Panc1 (cell line): ENCODE data around the gene SSBP3. TPM values are rescaled to one million over a fixed set of nuclear protein-coding genes. Genes with fewer than 3 reads are reported as not detected.

Source experiments
- ATAC-seq: fragments of 200-7000 bp; cut with Tn5 transposase; 2 replicates; pipeline ENCODE4 v1.9.1; 2020; ENCODE audit warnings: mild to moderate bottlenecking, moderate library complexity
- BruUV-seq: library from RNA; stranded (reverse); fragments of 400-500 nt; replicated peaks from 2 replicates; lab custom pipeline; 2021; lab: Mats Ljungman, UMichigan
- CTCF ChIA-PET: fragments of 300-600 bp; sonication (Branson Sonifier 250); formaldehyde crosslinking; loops from one replicate; lab custom pipeline; 2022; ENCODE audit warnings: antibody characterized with exemption; lab: Charles Lee
- POLR2A ChIA-PET: fragments of 300-600 bp; sonication (Branson Sonifier 250); formaldehyde crosslinking; loops from one replicate; lab custom pipeline; 2022; ENCODE audit warnings: antibody characterized with exemption; lab: Charles Lee
- DNase-seq: peaks from one replicate; pipeline ENCODE4 v3.0.0-alpha.2; 2010; ENCODE audit warnings: low read depth, low spot score
- H3K27ac ChIP-seq: 2 replicates; pipeline ENCODE4 v1.5.1; 2011; ENCODE audit warnings: mild to moderate bottlenecking, low read length, inconsistent platforms
- H3K27me3 ChIP-seq: fragments of 200-500 bp; sonication (Bioruptor generic); 2 replicates; pipeline ENCODE4 v1.6.0; 2014; ENCODE audit warnings: low read length, inconsistent platforms; ENCODE audit not compliant: control insufficient read depth, insufficient read depth
- H3K36me3 ChIP-seq: fragments of 200-500 bp; sonication (Bioruptor generic); 2 replicates; pipeline ENCODE4 v1.5.1; 2014; ENCODE audit warnings: inconsistent platforms, mild to moderate bottlenecking, low read length, moderate library complexity; ENCODE audit not compliant: control insufficient read depth, insufficient read depth
- H3K4me1 ChIP-seq: 2 replicates; pipeline ENCODE4 v1.5.1; 2011; ENCODE audit warnings: inconsistent platforms, mild to moderate bottlenecking, low read length, moderate library complexity; ENCODE audit not compliant: control insufficient read depth, insufficient read depth
- H3K4me3 ChIP-seq, 2 experiments: 2 replicates each; pipeline ENCODE4 v1.5.1; 2011 to 2012; ENCODE audit warnings: low read depth in 2 of 2, low read length in 2 of 2, mild to moderate bottlenecking in 2 of 2, inconsistent platforms in 1 of 2, moderate library complexity in 1 of 2
- H3K9me3 ChIP-seq: fragments of 200-500 bp; sonication (Bioruptor generic); 2 replicates; pipeline ENCODE4 v1.5.1; 2014; ENCODE audit warnings: low read depth, mild to moderate bottlenecking, inconsistent platforms, low read length, moderate library complexity; ENCODE audit not compliant: control insufficient read depth, insufficient read depth
- POLR2AphosphoS5 ChIP-seq: IDR thresholded peaks from 2 replicates; pipeline ENCODE4 v1.6.1; 2012; ENCODE audit warnings: mild to moderate bottlenecking, low read depth, low read length, moderate library complexity
- SIN3A ChIP-seq: IDR thresholded peaks from 2 replicates; pipeline ENCODE4 v1.6.1; 2012; ENCODE audit warnings: low read depth, mild to moderate bottlenecking, low read length, moderate library complexity, borderline replicate concordance; ENCODE audit not compliant: insufficient read depth
- TCF7L2 ChIP-seq: IDR thresholded peaks from 2 replicates; pipeline ENCODE4 v1.6.1; 2011; ENCODE audit warnings: mild to moderate bottlenecking, low read depth, low read length, inconsistent platforms
- in situ Hi-C: cut with HindIII; loops from 2 replicates; pipeline ENCODE4 v1.10.0; 2016; ENCODE audit warnings: low sequenced_read_pairs, low pct_unique_long_range_greater_than_20kb
- intact Hi-C: fragments of 100-400 bp; cut with micrococcal nuclease; formaldehyde crosslinking; loops from one replicate; pipeline ENCODE4 v1.10.0; 2022; ENCODE audit not compliant: unreplicated experiment
- total RNA-seq: library from RNA; stranded (reverse); gene quantifications from one replicate; pipeline ENCODE4 v1.2.1, GENCODE V29; 2021; ENCODE audit not compliant: unreplicated experiment
- TF ChIP-seq, protein P1 (sequence below): fragments of 450-650 bp; IDR thresholded peaks from 2 replicates; pipeline ENCODE4 v1.5.1; 2017; ENCODE audit warnings: mild to moderate bottlenecking
- TF ChIP-seq, protein P2 (sequence below), 2 experiments: IDR thresholded peaks; 2 replicates each; pipeline ENCODE4 v1.6.1; 2011 to 2012; ENCODE audit warnings: low read depth in 2 of 2, control low read depth in 1 of 2, low read length in 1 of 2, mild to moderate bottlenecking in 1 of 2, moderate library complexity in 1 of 2; ENCODE audit not compliant: insufficient read depth in 1 of 2

Gene SSBP3
- total RNA-seq, 1 experiment from 2014 or later: 22.5 TPM

DNA sequence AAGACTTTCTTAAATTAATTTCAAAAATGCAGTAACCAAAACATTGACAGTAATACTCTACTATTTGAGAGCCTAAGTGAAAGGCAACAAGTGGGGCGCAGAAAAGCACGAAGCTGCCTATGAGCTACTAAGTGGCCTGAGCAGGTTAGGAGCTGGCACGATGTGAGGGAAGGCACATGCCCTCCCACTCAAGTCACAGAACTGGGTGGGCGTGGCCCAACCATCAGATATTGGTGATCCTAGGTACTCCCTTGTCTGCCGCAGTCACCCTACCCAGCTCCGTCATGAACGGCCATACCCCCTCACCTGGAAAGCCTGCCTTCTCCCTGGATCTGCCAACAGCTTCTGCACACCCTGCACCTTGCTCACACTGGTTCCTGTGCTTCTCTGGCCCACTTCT is 40.8 kb downstream of the SSBP3 start:
- ATAC-seq: no peak
- ChIA-PET CTCF (no interaction called here), POLR2A (interaction anchor here (0.6 kb wide), 1 partner anchor 54 kb away, joined by 3 read pairs; no protein-coding TSS in a partner anchor)
- H3K4me3 ChIP-seq: no peak overlapping the region
- no peaks in the 10 kb centered on the region for H3K36me3 ChIP-seq
- no peaks in the 10 kb centered on the region for H3K4me1 ChIP-seq
- no peak overlapping the region for H3K27ac ChIP-seq
- no TSS peak for BruUV-seq
- H3K9me3 ChIP-seq: no peaks in the 10 kb centered on the region
- no peaks in the 10 kb centered on the region for H3K27me3 ChIP-seq
- DNase-seq: no peak
- in situ Hi-C loops (no loop called here), intact Hi-C loops (no loop called here)
- TF ChIP-seq, protein P1, sequence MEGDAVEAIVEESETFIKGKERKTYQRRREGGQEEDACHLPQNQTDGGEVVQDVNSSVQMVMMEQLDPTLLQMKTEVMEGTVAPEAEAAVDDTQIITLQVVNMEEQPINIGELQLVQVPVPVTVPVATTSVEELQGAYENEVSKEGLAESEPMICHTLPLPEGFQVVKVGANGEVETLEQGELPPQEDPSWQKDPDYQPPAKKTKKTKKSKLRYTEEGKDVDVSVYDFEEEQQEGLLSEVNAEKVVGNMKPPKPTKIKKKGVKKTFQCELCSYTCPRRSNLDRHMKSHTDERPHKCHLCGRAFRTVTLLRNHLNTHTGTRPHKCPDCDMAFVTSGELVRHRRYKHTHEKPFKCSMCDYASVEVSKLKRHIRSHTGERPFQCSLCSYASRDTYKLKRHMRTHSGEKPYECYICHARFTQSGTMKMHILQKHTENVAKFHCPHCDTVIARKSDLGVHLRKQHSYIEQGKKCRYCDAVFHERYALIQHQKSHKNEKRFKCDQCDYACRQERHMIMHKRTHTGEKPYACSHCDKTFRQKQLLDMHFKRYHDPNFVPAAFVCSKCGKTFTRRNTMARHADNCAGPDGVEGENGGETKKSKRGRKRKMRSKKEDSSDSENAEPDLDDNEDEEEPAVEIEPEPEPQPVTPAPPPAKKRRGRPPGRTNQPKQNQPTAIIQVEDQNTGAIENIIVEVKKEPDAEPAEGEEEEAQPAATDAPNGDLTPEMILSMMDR: no peak
- TF ChIP-seq, protein P2, sequence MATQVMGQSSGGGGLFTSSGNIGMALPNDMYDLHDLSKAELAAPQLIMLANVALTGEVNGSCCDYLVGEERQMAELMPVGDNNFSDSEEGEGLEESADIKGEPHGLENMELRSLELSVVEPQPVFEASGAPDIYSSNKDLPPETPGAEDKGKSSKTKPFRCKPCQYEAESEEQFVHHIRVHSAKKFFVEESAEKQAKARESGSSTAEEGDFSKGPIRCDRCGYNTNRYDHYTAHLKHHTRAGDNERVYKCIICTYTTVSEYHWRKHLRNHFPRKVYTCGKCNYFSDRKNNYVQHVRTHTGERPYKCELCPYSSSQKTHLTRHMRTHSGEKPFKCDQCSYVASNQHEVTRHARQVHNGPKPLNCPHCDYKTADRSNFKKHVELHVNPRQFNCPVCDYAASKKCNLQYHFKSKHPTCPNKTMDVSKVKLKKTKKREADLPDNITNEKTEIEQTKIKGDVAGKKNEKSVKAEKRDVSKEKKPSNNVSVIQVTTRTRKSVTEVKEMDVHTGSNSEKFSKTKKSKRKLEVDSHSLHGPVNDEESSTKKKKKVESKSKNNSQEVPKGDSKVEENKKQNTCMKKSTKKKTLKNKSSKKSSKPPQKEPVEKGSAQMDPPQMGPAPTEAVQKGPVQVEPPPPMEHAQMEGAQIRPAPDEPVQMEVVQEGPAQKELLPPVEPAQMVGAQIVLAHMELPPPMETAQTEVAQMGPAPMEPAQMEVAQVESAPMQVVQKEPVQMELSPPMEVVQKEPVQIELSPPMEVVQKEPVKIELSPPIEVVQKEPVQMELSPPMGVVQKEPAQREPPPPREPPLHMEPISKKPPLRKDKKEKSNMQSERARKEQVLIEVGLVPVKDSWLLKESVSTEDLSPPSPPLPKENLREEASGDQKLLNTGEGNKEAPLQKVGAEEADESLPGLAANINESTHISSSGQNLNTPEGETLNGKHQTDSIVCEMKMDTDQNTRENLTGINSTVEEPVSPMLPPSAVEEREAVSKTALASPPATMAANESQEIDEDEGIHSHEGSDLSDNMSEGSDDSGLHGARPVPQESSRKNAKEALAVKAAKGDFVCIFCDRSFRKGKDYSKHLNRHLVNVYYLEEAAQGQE (IDR thresholded peaks at IDR 0.05; ENCODE audit: insufficient read depth in 1 of 2, low read depth in 2 of 2, low read length in 1 of 2): no peak
- TF ChIP-seq SIN3A (no peak), TCF7L2 (no peak), POLR2AphosphoS5 (no peak)

DNA sequence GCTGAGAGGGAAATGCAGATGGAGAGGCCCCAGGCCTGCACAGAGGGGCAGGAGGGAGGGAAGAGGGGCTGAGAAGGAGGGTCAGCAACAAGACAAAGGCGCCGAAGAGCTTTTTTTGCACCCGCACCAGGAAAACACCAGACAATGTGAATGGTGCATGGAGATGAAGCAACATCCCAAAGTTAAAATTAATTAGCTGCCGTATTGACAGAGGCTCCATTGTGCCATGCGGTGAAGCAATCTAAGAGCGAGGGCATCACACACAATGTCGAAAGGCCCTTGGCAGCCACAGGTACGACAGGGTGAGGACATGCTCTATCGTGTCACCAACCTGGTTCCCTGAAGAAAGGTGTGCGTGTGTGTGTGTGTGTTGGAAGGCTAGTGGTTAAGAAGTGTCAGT is 41.2 kb downstream of the SSBP3 start:
- in situ Hi-C loops: no loop called here
- intact Hi-C loops: no loop called here
- ChIA-PET POLR2A (no interaction called here), CTCF (no interaction called here)
- Histone ChIP-seq H3K27me3 (no peaks in the 10 kb centered on the region), H3K4me1 (no peaks in the 10 kb centered on the region), H3K27ac (no peak overlapping the region), H3K9me3 (no peaks in the 10 kb centered on the region), H3K4me3 (no peak overlapping the region), H3K36me3 (no peaks in the 10 kb centered on the region)
- DNase-seq (no peak), ATAC-seq (no peak)
- no TSS peak for BruUV-seq
- TF ChIP-seq, protein P1: no peak

DNA sequence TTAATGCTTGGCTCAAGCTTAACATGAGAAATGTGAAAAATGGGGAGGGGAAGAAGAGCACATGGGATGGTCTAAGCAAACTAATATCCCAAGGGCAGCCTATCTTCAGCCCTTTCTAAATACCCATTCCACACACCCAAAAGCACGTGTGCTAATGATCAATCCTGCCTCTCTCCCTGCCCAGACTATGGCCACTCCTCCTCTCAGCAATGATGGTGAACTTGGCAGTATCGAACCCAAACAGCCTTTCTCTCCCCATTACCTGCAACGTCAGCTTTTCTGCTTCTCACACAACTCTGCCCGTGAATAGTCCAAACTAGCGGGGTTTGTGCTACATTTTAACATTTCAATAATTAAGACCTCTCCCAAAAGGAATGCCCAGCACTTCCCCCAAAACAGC is 41.6 kb downstream of the SSBP3 start:
- intact Hi-C loops: no loop called here
- TF ChIP-seq SIN3A: no peak
- no peak for TF ChIP-seq TCF7L2
- TF ChIP-seq, protein P2 (IDR thresholded peaks at IDR 0.05; ENCODE audit: insufficient read depth in 1 of 2, low read depth in 2 of 2, low read length in 1 of 2): no peak
- TF ChIP-seq, protein P1: no peak
- no peak for TF ChIP-seq POLR2AphosphoS5
- Histone ChIP-seq H3K4me3 (no peak overlapping the region), H3K9me3 (no peaks in the 10 kb centered on the region), H3K36me3 (no peaks in the 10 kb centered on the region), H3K4me1 (no peaks in the 10 kb centered on the region), H3K27ac (no peak overlapping the region), H3K27me3 (no peaks in the 10 kb centered on the region)
- ChIA-PET POLR2A (no interaction called here), CTCF (no interaction called here)
- BruUV-seq: no TSS peak
- ATAC-seq (no peak), DNase-seq (no peak)
- in situ Hi-C loops: no loop called here
